GM13976 (cell line): ENCODE results near the gene TMEM38A.
A peak's percentile ranks its signal among the peaks of the same experiment; 100 is the strongest.
"Not testable (repeated sequence)": the region's sequence is repeated elsewhere in the genome, so short reads cannot be mapped to it uniquely, and the experiment has no call there.

ENCODE experiments used
- DNase-seq: peaks from one replicate; pipeline ENCODE4 v3.0.0; 2012; ENCODE audit warnings: low spot score
- in situ Hi-C: fragments of 300-500 bp; cut with MboI; formaldehyde crosslinking; loops from one replicate; pipeline ENCODE4 v1.12.0; 2022; ENCODE audit warnings: low sequenced_read_pairs, mixed read lengths, inconsistent platforms; ENCODE audit not compliant: unreplicated experiment
- TF ChIP-seq, protein P1 (sequence below): IDR thresholded peaks from 2 replicates; pipeline ENCODE4 v1.5.1; 2012; ENCODE audit warnings: borderline replicate concordance, mild to moderate bottlenecking; ENCODE audit not compliant: insufficient read depth; ENCODE audit errors: extremely low read depth, missing control alignments, control extremely low read depth

Gene TMEM38A

DNA sequence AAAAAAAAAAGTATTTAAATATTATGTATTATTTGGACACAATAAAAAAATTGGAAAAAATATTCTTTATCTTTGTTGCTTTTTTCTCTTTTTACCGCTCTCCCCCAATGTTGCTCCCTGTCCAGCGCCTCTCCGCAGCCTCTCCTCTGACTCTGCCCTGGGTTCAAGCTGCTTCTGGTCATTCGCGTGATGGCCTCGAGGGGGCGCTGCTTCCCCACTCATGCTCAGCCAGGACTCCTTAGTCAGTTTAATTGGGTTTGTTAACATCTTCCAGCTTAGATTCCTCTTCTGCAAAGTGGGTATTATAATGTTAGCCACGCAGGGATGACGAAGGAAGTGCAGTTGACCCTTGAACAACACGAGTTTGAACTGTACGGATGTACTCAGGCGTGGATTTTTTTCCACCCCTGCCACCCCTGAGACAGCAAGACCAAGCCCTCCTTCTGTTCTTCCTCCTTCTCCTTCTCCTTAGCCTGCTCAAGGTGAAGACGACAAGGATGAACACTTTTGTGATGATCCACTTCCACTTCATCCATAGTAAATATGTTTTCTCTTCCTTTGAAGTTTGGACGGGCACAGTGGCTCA is 53.9 kb downstream of the TMEM38A start:
- in situ Hi-C loops: no loop called here
- DNase-seq: peak; percentile 73
- TF ChIP-seq, protein P1, sequence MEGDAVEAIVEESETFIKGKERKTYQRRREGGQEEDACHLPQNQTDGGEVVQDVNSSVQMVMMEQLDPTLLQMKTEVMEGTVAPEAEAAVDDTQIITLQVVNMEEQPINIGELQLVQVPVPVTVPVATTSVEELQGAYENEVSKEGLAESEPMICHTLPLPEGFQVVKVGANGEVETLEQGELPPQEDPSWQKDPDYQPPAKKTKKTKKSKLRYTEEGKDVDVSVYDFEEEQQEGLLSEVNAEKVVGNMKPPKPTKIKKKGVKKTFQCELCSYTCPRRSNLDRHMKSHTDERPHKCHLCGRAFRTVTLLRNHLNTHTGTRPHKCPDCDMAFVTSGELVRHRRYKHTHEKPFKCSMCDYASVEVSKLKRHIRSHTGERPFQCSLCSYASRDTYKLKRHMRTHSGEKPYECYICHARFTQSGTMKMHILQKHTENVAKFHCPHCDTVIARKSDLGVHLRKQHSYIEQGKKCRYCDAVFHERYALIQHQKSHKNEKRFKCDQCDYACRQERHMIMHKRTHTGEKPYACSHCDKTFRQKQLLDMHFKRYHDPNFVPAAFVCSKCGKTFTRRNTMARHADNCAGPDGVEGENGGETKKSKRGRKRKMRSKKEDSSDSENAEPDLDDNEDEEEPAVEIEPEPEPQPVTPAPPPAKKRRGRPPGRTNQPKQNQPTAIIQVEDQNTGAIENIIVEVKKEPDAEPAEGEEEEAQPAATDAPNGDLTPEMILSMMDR: peak; percentile 93

DNA sequence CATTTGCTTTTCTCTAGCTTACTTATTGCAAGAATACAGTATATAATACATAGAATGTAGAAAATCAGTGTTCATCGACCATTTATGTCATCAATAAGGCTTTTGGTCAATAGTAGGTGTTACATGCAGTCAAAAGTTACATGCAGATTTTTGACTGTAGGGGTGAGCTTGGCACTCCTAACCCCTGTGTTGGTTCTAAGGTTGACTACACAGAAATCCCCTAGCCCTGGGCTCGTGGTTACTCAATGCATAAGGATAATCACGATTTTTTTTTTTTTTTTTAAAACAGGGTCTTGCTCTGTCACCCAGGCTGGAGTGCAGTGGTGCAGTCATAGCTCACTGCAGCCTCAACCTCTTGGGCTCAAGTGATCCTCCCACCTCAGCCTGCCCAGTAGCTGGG is 54.7 kb downstream of the TMEM38A start:
- no peak for DNase-seq
- in situ Hi-C loops: no loop called here
- TF ChIP-seq, protein P1: no peak

DNA sequence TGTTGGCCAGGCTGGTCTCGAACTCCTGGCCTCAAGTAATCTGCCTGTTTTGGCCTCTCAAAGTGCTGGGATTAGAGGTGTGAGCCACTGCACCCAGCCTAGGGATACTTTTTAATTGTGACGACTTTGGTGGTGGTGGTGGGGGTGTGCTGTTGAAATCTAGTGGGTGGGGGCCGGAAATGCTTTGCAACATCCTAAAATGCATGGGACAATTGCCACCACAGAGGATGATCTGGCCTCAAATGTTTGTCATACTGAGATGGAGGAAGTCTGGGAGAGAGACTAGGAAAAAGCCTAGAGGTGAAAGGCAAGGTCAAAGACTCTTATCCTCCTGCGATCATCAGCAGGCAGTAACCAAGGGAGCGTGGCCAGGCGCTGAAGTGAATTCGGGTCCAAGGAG is 60.1 kb downstream of the TMEM38A start:
- in situ Hi-C loops: no loop called here
- DNase-seq: no peak
- TF ChIP-seq, protein P1: no peak

DNA sequence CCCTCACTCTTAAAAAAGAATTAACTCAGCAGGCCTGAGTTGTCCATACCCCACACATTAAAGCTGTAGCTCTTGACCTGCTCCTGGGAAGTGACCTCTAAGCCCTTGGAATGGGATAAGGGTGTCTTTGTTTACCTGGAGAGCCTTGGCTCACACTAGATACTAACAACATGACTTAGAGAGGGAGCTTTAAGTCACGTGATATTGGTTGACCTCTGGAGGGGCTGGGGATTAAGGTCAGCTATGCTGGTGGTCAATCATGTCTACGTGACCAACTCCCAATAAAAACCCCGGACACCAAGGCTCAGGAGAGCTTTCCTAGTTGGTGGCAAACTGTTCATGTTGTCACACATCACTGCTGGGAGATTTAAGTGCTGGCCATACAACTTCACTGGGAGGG is 61.7 kb downstream of the TMEM38A start:
- TF ChIP-seq, protein P1: no peak
- in situ Hi-C loops: no loop called here
- DNase-seq: no peak

DNA sequence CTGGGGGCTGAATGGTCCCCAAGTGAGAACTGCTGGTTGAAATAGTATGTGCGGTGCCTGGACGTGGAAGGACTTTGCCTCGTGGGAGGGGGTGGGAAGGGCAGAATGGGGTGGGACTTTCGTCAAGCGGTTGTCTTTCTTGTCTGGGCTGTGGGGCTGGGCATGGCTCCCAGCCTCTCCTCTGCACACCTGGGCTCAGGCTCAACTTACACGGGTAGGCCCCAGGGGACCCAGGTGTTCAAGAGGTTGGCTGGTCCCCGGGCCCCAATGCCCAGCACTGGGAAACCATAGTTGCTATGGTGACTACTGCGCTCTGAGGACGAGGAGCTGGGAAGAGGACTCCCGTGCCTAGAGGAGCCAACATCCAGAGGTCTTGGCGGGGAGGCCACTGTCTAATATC is 66.0 kb downstream of the TMEM38A start:
- TF ChIP-seq, protein P1: no peak
- in situ Hi-C loops: no loop called here
- DNase-seq: no peak

DNA sequence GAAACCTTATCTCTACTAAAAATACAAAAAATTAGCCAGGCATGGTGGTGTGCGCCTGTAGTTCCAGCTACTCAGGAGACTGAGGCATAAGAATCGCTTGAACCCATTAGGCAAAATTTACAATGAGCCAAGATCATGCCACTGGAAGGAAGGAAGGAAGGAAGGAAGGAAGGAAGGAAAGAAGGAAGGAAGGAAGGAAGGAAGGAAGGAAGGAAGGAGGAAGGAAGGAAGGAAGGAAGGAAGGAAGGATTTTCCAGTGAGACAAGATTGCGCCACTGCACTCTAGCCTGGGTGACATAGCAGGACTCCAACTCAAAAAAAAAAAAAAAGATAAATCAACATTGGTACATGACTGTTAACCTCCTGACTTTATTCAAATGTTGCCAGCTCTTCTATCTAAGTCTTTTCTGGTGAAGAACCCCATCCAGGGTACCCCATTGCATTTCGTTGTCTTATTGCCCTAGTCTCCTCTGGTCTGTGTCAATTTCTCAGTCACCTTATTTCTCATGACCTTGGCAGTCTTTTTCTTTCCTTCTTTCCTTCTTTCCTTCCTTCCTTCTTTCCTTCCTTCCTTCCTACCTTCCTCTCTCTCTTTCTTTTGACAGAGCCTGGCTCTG is 74.8 kb downstream of the TMEM38A start:
- DNase-seq, in situ Hi-C loops: not testable (repeated sequence)

DNA sequence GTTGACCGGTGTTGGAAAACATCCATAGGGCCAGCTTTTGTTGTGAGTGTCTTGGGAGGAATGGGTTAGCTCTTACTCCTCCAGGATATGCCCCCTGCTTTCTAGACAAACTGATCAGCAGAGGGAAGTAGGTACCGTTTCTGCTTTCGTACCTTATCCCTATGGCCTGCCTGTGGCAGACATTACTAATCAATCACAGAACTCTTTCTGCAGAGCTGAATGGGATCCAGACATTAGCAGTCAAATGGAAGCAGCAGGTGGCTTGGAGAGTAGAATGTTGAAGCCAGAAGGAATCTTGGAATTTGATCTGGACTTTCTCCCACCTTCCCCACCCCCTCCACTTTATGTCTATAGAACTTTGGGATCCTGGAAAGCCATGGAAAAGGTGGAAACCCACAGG is 75.8 kb downstream of the TMEM38A start:
- no peak for DNase-seq
- in situ Hi-C loops: no loop called here
- TF ChIP-seq, protein P1: no peak
